Measurements from ENCODE around the gene CEP78. TPM values are rescaled to one million over a fixed set of nuclear protein-coding genes. Genes with fewer than 3 reads are reported as not detected.
"Not testable (repeated sequence)": the region's sequence is repeated elsewhere in the genome, so short reads cannot be mapped to it uniquely, and the experiment has no call there.

Gene CEP78
- total RNA-seq, 5 donors from 2014 or later (not counting 1 experiment from before 2014, with no cell fraction given), result 23.2 to 37.4 (median 29.5) TPM

DNA sequence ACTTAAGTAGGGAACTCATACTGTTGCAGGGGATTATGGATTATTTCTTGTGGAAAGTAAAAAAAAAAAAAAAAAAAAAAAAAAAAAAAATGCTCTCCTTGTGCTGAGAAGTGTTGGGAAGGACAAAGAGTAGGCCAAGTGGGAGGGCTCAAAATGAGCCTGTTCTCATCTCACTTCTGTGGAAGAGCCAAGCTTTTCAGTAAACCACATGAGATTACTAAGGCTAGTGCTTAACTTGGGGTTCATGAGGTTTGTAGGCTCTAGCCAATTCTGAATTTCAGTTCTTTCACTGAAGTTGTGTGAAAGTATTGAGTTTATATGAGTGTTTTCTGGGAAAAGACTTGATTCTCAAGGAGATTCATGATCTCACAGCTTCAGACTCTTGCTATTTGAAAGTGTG lies 23.0 kb upstream of the CEP78 start:
- CTCF ChIA-PET, result interaction anchor here (0.7 to 1.2 kb wide), 2 partner anchors 235 kb away, joined by 3 read pairs; no protein-coding TSS in a partner anchor
- Mint-ChIP-seq H3K27me3 (no peaks in the 10 kb centered on the region), H3K27ac (peak overlapping the region; percentile 85 to 94), H3K9me3 (peaks cover 0 to 2% (median 0%) of the 10 kb centered on the region in 3 donors), H3K36me3 (no peaks in the 10 kb centered on the region), H3K4me1 (peaks cover 49 to 50% (median 49%) of the 10 kb centered on the region in 3 donors), H3K4me3 (no peak overlapping the region)
- Histone ChIP-seq H3K27me3 (replicated peaks in 1 of 2; ENCODE audit: control insufficient read depth in 2 of 2, extremely low read depth in 1 of 2, insufficient read depth in 2 of 2, low read length in 1 of 2) (no peaks in the 10 kb centered on the region), H3K4me3 (ENCODE audit: control insufficient read depth in 1 of 2, extremely low read depth in 1 of 2, low read length in 1 of 2) (no peak overlapping the region), H3K27ac (ENCODE audit: low read length) (peak overlapping the region; percentile 62), H3K4me1 (ENCODE audit: control insufficient read depth in 1 of 2, extremely low read depth in 1 of 2, insufficient read depth in 2 of 2, low read length in 2 of 2) (peaks cover 29 to 36% of the 10 kb centered on the region in 2 experiments), H3K36me3 (ENCODE audit: control insufficient read depth in 2 of 2, extremely low read depth in 1 of 2, insufficient read depth in 1 of 2, low read length in 1 of 2) (no peaks in the 10 kb centered on the region), H3K9me3 (no peaks in the 10 kb centered on the region)
- POLR2A ChIA-PET, result no interaction called here
- DNase-seq, result no peak
- no peak for ATAC-seq (replicated peaks in 1 of 4)

- Mint-ChIP-seq H3K27me3 (no peaks in the 10 kb centered on the region), H3K36me3 (no peaks in the 10 kb centered on the region), H3K4me3 (no peak overlapping the region), H3K4me1 (peaks cover 45 to 48% (median 47%) of the 10 kb centered on the region in 3 donors), H3K27ac (no peak overlapping the region), H3K9me3 (no peaks in the 10 kb centered on the region)
- Histone ChIP-seq H3K9me3 (no peaks in the 10 kb centered on the region), H3K4me3 (ENCODE audit: control insufficient read depth in 1 of 2, extremely low read depth in 1 of 2, low read length in 1 of 2) (no peak overlapping the region), H3K4me1 (ENCODE audit: control insufficient read depth in 1 of 2, extremely low read depth in 1 of 2, insufficient read depth in 2 of 2, low read length in 2 of 2) (peaks cover 29 to 36% of the 10 kb centered on the region in 2 experiments), H3K27ac (ENCODE audit: low read length) (no peak overlapping the region), H3K36me3 (ENCODE audit: control insufficient read depth in 2 of 2, extremely low read depth in 1 of 2, insufficient read depth in 1 of 2, low read length in 1 of 2) (no peaks in the 10 kb centered on the region), H3K27me3 (replicated peaks in 1 of 2; ENCODE audit: control insufficient read depth in 2 of 2, extremely low read depth in 1 of 2, insufficient read depth in 2 of 2, low read length in 1 of 2) (no peaks in the 10 kb centered on the region)
- ChIA-PET POLR2A (no interaction called here), CTCF (interaction anchor here (0.6 to 1.8 kb wide), 3 partner anchors 178 to 236 kb away, joined by 3 to 5 read pairs (median 3); no protein-coding TSS in a partner anchor)
- DNase-seq, result peak in 2 of 35 experiments; percentile 8 to 64
- peak; percentile 51 to 72 (median 56) for ATAC-seq (replicated peaks in 1 of 4)
- WGBS (ENCODE audit: insufficient coverage), result 23% methylated on average over 2 of the region's 4 CpGs
Observed at GRCh38 chr9:78213712-78214111, 22.2 kb upstream of the CEP78 start.

DNA sequence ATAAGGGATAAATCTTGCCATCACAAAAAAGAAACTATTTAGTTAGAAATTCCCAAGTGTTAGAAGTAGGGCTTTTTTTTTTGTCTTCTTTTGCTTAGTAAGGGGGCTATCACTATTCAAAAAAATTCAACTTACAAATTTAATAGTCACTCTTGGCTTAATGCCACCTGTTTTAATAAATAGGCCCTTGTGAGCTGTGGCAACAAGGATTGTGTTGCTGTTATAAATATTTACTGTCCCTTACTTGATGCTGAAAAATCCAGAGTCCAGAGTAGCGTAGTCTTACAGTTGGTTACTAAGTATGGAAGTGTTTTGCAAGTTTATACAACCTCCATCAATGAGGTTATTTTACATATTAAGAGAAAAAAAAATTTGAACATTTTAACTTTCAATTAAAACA lies 21.4 kb upstream of the CEP78 start:
- no peaks in the 10 kb centered on the region for H3K9me3 ChIP-seq
- no peak overlapping the region for H3K27ac ChIP-seq (ENCODE audit: low read length)
- H3K4me1 ChIP-seq (ENCODE audit: control insufficient read depth in 1 of 2, extremely low read depth in 1 of 2, insufficient read depth in 2 of 2, low read length in 2 of 2), result peaks cover 29 to 36% of the 10 kb centered on the region in 2 experiments
- POLR2A ChIA-PET, result no interaction called here
- H3K9me3 Mint-ChIP-seq, result no peaks in the 10 kb centered on the region
- ATAC-seq (replicated peaks in 1 of 4), result no peak
- WGBS (ENCODE audit: insufficient coverage), result no CpG with 5 or more reads among the region's 1 CpG
- no peaks in the 10 kb centered on the region for H3K36me3 ChIP-seq (ENCODE audit: control insufficient read depth in 2 of 2, extremely low read depth in 1 of 2, insufficient read depth in 1 of 2, low read length in 1 of 2)
- DNase-seq, result no peak
- no peaks in the 10 kb centered on the region for H3K27me3 ChIP-seq (replicated peaks in 1 of 2; ENCODE audit: control insufficient read depth in 2 of 2, extremely low read depth in 1 of 2, insufficient read depth in 2 of 2, low read length in 1 of 2)
- peaks cover 40 to 43% (median 42%) of the 10 kb centered on the region in 3 donors for H3K4me1 Mint-ChIP-seq
- H3K27ac Mint-ChIP-seq, result no peak overlapping the region
- no peak overlapping the region for H3K4me3 ChIP-seq (ENCODE audit: control insufficient read depth in 1 of 2, extremely low read depth in 1 of 2, low read length in 1 of 2)
- CTCF ChIA-PET, result interaction anchor here (0.6 to 1.8 kb wide), 6 partner anchors 179 to 779 kb away, joined by 3 to 5 read pairs (median 4); no protein-coding TSS in a partner anchor
- no peaks in the 10 kb centered on the region for H3K36me3 Mint-ChIP-seq
- H3K4me3 Mint-ChIP-seq, result no peak overlapping the region
- H3K27me3 Mint-ChIP-seq, result no peaks in the 10 kb centered on the region

- Histone ChIP-seq H3K4me3 (ENCODE audit: control insufficient read depth in 1 of 2, extremely low read depth in 1 of 2, low read length in 1 of 2) (no peak overlapping the region), H3K36me3 (ENCODE audit: control insufficient read depth in 2 of 2, extremely low read depth in 1 of 2, insufficient read depth in 1 of 2, low read length in 1 of 2) (no peaks in the 10 kb centered on the region), H3K27me3 (replicated peaks in 1 of 2; ENCODE audit: control insufficient read depth in 2 of 2, extremely low read depth in 1 of 2, insufficient read depth in 2 of 2, low read length in 1 of 2) (no peaks in the 10 kb centered on the region), H3K9me3 (no peaks in the 10 kb centered on the region), H3K27ac (ENCODE audit: low read length) (no peak overlapping the region), H3K4me1 (ENCODE audit: control insufficient read depth in 1 of 2, extremely low read depth in 1 of 2, insufficient read depth in 2 of 2, low read length in 2 of 2) (peaks cover 23 to 29% of the 10 kb centered on the region in 2 experiments)
- Mint-ChIP-seq H3K4me1 (peaks cover 31 to 33% (median 31%) of the 10 kb centered on the region in 3 donors), H3K9me3 (no peaks in the 10 kb centered on the region), H3K4me3 (no peak overlapping the region), H3K27ac (no peak overlapping the region), H3K36me3 (no peaks in the 10 kb centered on the region), H3K27me3 (no peaks in the 10 kb centered on the region)
- 100% methylated on average over 1 of the region's 2 CpGs for WGBS (ENCODE audit: insufficient coverage)
- ChIA-PET CTCF (interaction anchor here (0.8 to 1.5 kb wide), 5 partner anchors 8 to 758 kb away, joined by 3 to 4 read pairs (median 4); no protein-coding TSS in a partner anchor), POLR2A (no interaction called here)
- ATAC-seq (replicated peaks in 1 of 4) (no peak), DNase-seq (no peak)
Observed at GRCh38 chr9:78215706-78216105, 20.2 kb upstream of the CEP78 start.

- H3K9me3 ChIP-seq, result no peaks in the 10 kb centered on the region
- Mint-ChIP-seq H3K4me1 (peaks cover under 1 to 2% (median 1%) of the 10 kb centered on the region in 3 donors), H3K36me3 (no peaks in the 10 kb centered on the region), H3K4me3 (no peak overlapping the region), H3K27ac (no peak overlapping the region), H3K9me3 (no peaks in the 10 kb centered on the region), H3K27me3 (no peaks in the 10 kb centered on the region)
- H3K4me1 ChIP-seq (ENCODE audit: control insufficient read depth in 1 of 2, extremely low read depth in 1 of 2, insufficient read depth in 2 of 2, low read length in 2 of 2), result peaks cover 0 to 2% of the 10 kb centered on the region in 2 experiments
- ATAC-seq (replicated peaks in 1 of 4) (no peak), DNase-seq (no peak)
- H3K36me3 ChIP-seq (ENCODE audit: control insufficient read depth in 2 of 2, extremely low read depth in 1 of 2, insufficient read depth in 1 of 2, low read length in 1 of 2), result no peaks in the 10 kb centered on the region
- H3K4me3 ChIP-seq (ENCODE audit: control insufficient read depth in 1 of 2, extremely low read depth in 1 of 2, low read length in 1 of 2), result no peak overlapping the region
- no peaks in the 10 kb centered on the region for H3K27me3 ChIP-seq (replicated peaks in 1 of 2; ENCODE audit: control insufficient read depth in 2 of 2, extremely low read depth in 1 of 2, insufficient read depth in 2 of 2, low read length in 1 of 2)
- no peak overlapping the region for H3K27ac ChIP-seq (ENCODE audit: low read length)
- ChIA-PET CTCF (interaction anchor here in 1 of 2 donors (0.6 kb wide), 1 partner anchor 620 kb away, joined by 3 read pairs; no protein-coding TSS in a partner anchor), POLR2A (no interaction called here)
- 93% methylated on average over 8 of the region's 13 CpGs for WGBS (ENCODE audit: insufficient coverage)
Observed at GRCh38 chr9:78218890-78219289, 17.0 kb upstream of the CEP78 start.

DNA sequence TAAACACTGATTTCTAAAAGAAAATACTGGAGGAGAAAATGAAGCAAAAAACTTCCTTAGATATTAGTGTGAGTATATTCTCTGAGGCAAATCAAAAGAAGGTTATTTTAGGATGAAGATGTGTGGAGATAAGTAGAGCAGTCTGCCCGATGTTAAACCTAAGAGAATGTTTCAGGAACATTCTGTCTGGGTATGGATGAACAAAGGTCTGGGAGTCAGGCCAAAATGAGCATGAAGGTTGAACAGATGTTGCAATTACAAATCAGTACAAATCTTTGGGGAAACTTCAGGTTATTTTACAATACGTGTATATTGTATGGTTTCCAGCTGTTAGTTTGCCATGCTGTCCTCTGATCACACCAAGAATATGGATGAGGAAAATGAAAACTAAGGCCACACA lies 14.4 kb upstream of the CEP78 start:
- Mint-ChIP-seq H3K4me1 (no peaks in the 10 kb centered on the region), H3K27ac (no peak overlapping the region), H3K9me3 (no peaks in the 10 kb centered on the region), H3K36me3 (no peaks in the 10 kb centered on the region), H3K27me3 (peaks cover 5% of the 10 kb centered on the region in 2 donors), H3K4me3 (no peak overlapping the region)
- no peak overlapping the region for H3K27ac ChIP-seq (ENCODE audit: low read length)
- H3K4me1 ChIP-seq (ENCODE audit: control insufficient read depth in 1 of 2, extremely low read depth in 1 of 2, insufficient read depth in 2 of 2, low read length in 2 of 2), result no peaks in the 10 kb centered on the region
- H3K4me3 ChIP-seq (ENCODE audit: control insufficient read depth in 1 of 2, extremely low read depth in 1 of 2, low read length in 1 of 2), result no peak overlapping the region
- DNase-seq, result no peak
- no peak for ATAC-seq (replicated peaks in 1 of 4)
- H3K27me3 ChIP-seq (replicated peaks in 1 of 2; ENCODE audit: control insufficient read depth in 2 of 2, extremely low read depth in 1 of 2, insufficient read depth in 2 of 2, low read length in 1 of 2), result no peaks in the 10 kb centered on the region
- POLR2A ChIA-PET, result no interaction called here
- CTCF ChIA-PET, result no interaction called here
- 88% methylated on average over 1 of the region's 2 CpGs for WGBS (ENCODE audit: insufficient coverage)
- H3K36me3 ChIP-seq (ENCODE audit: control insufficient read depth in 2 of 2, extremely low read depth in 1 of 2, insufficient read depth in 1 of 2, low read length in 1 of 2), result no peaks in the 10 kb centered on the region
- H3K9me3 ChIP-seq, result no peaks in the 10 kb centered on the region

DNA sequence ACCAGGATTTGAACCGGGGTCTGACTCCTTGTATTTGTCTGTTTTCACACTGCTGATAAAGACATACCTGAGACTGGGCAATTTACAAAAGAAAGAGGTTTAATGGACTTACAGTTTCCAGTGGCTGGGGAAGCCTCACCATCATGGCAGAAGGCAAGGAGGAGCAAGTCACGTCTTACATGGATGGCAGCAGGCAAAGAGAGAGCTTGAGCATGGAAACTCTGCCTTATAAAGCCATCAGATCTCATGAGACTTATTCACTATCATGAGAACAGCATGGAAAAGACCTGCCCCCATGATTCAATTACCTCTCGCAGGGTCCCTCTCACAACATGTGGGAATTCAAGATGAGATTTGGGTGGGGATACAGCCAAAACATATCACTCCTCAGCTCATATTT lies 14.0 kb upstream of the CEP78 start:
- H3K27ac Mint-ChIP-seq; H3K27me3 ChIP-seq (replicated peaks in 1 of 2; ENCODE audit: control insufficient read depth in 2 of 2, extremely low read depth in 1 of 2, insufficient read depth in 2 of 2, low read length in 1 of 2); ATAC-seq (replicated peaks in 1 of 4); H3K9me3 Mint-ChIP-seq; H3K36me3 ChIP-seq (ENCODE audit: control insufficient read depth in 2 of 2, extremely low read depth in 1 of 2, insufficient read depth in 1 of 2, low read length in 1 of 2); H3K36me3 Mint-ChIP-seq; H3K4me1 Mint-ChIP-seq; H3K4me1 ChIP-seq (ENCODE audit: control insufficient read depth in 1 of 2, extremely low read depth in 1 of 2, insufficient read depth in 2 of 2, low read length in 2 of 2); H3K27me3 Mint-ChIP-seq; DNase-seq; POLR2A ChIA-PET; H3K27ac ChIP-seq (ENCODE audit: low read length); CTCF ChIA-PET; H3K4me3 ChIP-seq (ENCODE audit: control insufficient read depth in 1 of 2, extremely low read depth in 1 of 2, low read length in 1 of 2); H3K4me3 Mint-ChIP-seq; H3K9me3 ChIP-seq: not testable (repeated sequence)
- no CpG with 5 or more reads among the region's 3 CpGs for WGBS (ENCODE audit: insufficient coverage)
